GM18861 (cell line): ENCODE data around the gene WNT3A.
"Not testable (repeated sequence)": the region's sequence is repeated elsewhere in the genome, so short reads cannot be mapped to it uniquely, and the experiment has no call there.

ENCODE experiments used
- ATAC-seq: cut with Tn5 transposase; IDR thresholded peaks from one replicate; pipeline ENCODE4 v1.9.1; 2021; ENCODE audit not compliant: unreplicated experiment

The WNT3A gene

GRCh38 chr1:228011721-228012311 is 5.0 kb downstream of the WNT3A start:
- no peak for ATAC-seq

DNA sequence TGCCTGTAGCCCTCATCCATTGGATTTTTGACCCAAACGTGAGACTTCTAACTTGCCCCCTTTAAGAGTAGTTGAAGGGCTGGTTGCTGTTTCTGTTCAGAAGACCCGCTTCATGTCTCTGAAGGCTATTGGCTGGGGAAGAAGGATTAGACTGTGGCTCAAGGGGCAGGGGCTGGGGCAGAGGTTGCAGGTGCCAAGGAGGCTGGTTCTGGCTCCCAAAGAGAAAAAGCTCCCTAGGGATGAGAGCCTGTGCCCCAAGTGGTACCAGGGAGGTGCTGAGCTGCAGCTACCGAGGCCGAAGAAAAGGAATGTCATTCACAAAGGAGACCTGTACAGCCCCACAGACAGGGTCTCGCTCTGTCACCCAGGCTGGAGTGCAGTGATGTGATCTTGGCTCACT is 5.8 kb downstream of the WNT3A start:
- ATAC-seq: no peak

DNA sequence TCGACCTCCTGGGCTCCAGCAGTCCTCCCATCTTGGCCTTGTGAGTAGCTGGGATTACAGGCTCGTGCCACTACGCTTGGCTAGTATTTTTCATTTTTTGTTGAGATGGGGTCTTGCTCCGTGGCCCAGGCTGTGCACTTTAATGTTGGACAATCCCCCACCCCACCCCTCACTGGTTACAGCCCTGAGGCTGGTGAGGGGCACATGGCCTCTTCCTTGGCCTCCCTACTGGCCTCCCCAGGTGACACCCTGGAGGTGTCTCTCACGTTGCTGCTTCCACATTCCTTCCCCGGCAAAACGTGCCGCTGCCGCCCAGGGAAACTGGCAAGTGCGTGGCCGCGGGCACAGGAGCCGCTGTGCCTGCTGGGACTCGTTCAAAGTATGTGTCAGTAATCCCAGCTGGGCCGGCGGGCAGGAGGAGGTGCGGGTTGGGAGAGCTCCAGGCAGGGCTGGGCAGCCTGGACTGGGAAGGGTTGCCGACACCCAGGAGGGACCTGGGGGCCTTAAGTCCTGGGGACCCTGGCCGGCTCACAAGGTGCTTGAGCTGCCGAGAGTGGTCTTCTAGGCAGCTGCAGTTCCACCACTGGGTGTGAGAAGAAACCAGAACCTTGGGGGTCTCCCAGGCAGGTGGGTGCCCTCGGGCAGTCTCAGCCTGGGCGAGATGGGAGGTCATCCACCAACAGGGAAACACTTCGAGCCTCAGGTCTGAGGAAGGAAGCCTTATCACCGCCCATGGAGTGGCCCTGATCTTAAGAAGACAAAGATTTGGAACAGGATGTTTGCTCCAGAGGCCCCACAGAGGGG is 6.5 kb downstream of the WNT3A start:
- ATAC-seq: no peak

- ATAC-seq: no peak
These were observed 7.4 kb downstream of the WNT3A start for GRCh38 chr1:228013935-228014930.

- ATAC-seq: no peak
These were observed 8.7 kb downstream of the WNT3A start for GRCh38 chr1:228015276-228016180.

DNA sequence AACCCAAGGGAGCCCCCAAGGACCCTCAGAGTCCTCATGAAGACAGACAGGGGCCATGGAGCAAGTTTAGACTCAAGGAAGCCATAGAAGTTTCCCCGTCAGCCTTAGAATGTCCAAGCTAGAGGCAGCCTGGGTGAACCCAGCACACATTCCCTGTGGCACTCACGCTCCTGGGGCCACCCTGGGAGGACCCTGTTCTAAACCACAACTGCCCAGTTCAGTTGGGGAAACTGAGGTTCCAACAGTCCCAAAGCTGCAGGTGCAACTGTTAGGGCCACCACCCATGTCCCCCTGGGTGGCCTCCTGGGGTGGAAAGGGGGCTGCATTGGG is 9.3 kb downstream of the WNT3A start:
- no peak for ATAC-seq

DNA sequence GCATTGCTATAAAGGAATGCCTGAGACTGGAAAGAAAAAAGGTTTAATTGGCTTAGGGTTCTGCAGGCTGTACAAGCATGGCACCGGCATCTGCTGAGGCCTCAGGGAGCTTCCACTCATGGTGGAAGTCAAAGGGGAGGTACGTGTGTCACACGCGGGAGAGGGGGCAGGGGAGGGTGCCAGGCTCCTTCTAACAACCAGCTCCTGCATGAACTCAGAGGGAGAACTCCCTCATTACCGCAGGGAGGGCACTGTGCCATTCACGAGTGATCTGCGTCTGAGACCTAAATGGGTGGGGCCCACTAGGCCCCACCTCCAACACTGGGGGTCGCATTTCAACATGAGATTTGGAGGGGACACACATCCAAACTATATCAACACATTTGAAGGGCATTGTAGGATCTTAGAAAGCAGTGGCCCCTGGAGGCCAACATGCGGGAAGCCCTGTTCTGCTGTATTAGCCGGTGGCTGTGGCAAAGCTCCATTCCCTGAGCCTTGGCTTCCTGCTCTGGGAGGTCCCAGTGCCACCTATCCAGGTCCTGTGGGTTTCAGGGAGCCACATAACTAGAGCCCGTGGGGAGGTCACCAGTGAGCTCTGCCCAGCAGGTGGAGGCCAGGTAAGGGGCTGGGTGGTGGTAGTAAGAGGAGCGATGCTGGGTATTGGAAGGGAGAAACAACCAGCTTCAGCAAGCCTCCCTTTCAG is 10.0 kb downstream of the WNT3A start:
- no peak for ATAC-seq

DNA sequence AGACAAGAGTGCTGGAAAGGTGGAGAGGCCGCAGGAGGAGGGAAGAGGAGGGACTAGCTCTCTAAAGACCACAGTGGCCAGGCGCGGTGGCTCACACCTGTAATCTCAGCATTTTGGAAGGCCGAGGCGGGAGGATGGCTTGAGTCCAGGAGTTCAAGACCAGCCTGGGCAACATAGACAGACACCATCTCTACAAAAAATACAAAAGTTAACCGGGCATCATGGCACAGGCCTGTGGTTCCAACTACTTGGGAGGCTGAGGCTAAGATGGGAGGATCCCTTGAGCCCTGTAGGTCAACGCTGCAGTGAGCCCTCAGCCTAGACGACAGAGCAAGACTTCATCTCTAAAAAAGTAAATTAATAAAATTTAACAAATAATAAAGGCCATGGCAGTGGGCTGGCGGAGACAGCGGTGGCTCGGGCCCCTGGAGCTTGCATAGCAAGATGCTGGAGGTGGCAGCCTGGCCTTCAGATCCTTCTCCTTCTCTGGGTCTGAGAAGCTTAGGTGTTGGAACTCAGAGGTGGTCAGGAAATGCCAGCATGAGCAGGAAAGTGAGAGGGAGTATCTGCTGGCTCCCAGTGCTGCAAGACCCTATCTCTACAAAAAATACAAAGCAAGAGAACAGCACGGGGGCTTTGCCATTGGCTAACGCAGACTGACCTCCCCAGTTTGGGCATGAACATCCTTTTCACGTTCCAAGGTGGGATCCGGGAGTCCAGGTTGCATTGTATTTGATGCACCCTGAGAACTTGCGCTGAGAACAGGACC is 10.7 kb downstream of the WNT3A start:
- no peak for ATAC-seq

DNA sequence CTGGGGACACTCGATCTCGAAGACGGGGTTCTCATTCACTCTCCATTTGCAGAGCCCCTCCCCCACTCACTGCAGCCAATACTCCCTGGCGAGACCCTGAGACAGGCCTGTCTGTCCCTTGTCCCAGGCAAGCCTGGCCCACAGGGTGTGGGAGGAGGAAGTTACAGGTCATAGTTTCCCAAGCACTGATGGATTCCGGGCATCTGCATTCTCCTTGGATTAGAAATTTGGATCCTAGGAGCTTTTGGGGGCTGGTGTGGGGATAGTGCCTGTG is 11.3 kb downstream of the WNT3A start:
- no peak for ATAC-seq

- ATAC-seq: no peak
These were observed 12.3 kb downstream of the WNT3A start for GRCh38 chr1:228018961-228019721.

- not testable (repeated sequence) for ATAC-seq
These were observed 12.9 kb downstream of the WNT3A start for GRCh38 chr1:228019722-228020083.

- ATAC-seq: no peak
These were observed 14.0 kb downstream of the WNT3A start for GRCh38 chr1:228020686-228021354.

DNA sequence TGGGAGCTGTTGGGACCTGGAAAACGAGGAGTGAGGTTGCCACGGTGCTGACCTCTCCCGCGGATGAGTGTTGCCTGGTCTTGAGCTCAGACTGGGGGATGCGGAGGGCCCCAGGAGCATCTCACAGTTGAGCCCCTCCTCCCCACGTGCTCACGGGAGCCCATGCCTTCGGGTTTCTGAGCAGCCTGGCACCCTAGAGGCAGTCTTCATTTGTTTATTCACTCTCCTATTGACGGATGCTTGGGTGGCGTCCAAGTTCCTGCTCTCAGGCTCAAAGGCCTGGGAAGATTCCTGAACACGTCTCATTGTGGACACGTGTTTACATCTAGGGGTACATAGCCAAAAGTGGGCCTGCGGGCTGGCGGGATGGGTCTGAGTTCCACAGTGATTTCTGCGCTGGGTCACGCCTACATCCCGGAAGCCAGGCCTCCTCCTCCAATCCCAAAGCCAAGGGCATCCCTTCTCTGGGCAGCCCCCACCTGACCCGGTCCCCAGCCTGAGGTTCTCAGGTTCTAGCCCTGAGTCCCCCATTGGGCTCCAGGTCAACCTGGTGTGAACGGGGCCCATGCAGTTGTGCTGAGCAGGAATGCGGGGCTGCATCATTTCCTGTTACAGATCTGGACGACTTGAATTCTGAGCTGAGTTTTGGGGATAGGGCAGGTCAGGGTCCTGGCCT is 14.7 kb downstream of the WNT3A start:
- ATAC-seq: no peak

GRCh38 chr1:228022571-228023293 is 15.9 kb downstream of the WNT3A start:
- no peak for ATAC-seq

DNA sequence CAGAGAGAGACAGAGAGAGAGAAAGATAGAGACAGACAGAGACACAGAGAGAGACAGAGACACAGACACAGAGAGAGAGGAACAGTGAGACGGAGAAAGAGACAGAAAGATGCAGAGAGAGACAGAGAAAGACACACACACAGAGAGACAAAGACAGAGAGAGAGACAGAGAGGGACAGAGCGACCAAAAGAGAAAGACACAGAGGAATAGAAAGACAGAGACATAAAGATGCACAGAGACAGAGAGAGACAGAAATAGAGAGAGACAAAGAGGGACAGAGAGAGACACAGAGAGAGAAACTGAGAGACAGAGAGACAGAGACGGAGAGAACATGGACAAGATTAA is 16.5 kb downstream of the WNT3A start:
- ATAC-seq: no peak

DNA sequence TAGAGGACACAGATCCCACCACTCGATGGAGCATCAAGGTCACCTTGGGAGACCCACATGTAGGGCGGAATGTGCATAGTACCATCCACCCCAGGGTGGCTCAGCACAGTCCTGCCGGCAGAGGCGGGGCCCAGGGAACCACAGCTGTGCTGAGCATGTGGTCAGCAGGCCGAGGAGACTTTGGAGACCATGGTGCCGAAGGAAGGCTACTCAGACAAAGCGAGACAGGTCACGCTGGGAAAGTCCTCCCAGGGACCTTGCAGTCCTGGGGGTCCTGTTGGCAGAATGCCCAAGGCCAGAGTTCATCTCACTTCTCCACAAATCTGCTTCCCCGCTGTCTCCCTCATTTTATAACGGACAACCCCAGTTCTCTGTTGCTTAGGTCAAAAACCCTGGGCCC is 22.5 kb downstream of the WNT3A start:
- no peak for ATAC-seq
